H9 (cell line): ENCODE measurements around the gene MAST4. TPM values are rescaled to one million over a fixed set of nuclear protein-coding genes. Genes with fewer than 3 reads are reported as not detected.

ENCODE experiments used
- DNase-seq: peaks from one replicate; pipeline ENCODE4 v3.0.0-alpha.2; 2017
- H2AFZ ChIP-seq: one replicate; pipeline ENCODE4 v1.6.1; 2013; ENCODE audit warnings: mild to moderate bottlenecking, low read length, control low read depth, moderate library complexity
- H2AK5ac ChIP-seq: 2 replicates; pipeline ENCODE4 v1.6.1; 2013; ENCODE audit warnings: low read length, control low read depth, mixed read lengths; ENCODE audit not compliant: insufficient read length
- H2BK120ac ChIP-seq: one replicate; pipeline ENCODE4 v1.6.1; 2013; ENCODE audit warnings: low read depth, mild to moderate bottlenecking, low read length, control low read depth, inconsistent platforms; ENCODE audit not compliant: poor library complexity, severe bottlenecking
- H2BK12ac ChIP-seq: 2 replicates; pipeline ENCODE4 v1.6.1; 2013; ENCODE audit warnings: low read length, control low read depth, mixed read lengths, low read depth; ENCODE audit not compliant: insufficient read length
- H2BK15ac ChIP-seq: 2 replicates; pipeline ENCODE4 v1.6.1; 2013; ENCODE audit warnings: low read depth, low read length, control low read depth
- H2BK20ac ChIP-seq: one replicate; pipeline ENCODE4 v1.6.1; 2013; ENCODE audit warnings: low read depth, mild to moderate bottlenecking, low read length, control low read depth, inconsistent platforms; ENCODE audit not compliant: poor library complexity, severe bottlenecking
- H2BK5ac ChIP-seq: 2 replicates; pipeline ENCODE4 v1.6.1; 2013; ENCODE audit warnings: low read length, control low read depth, mixed read lengths; ENCODE audit not compliant: insufficient read length
- H3K14ac ChIP-seq: 2 replicates; pipeline ENCODE4 v1.6.1; 2013; ENCODE audit warnings: low read length, control low read depth; ENCODE audit not compliant: insufficient read depth
- H3K18ac ChIP-seq: 2 replicates; pipeline ENCODE4 v1.6.1; 2013; ENCODE audit warnings: low read depth, mild to moderate bottlenecking, mixed read lengths, low read length, control low read depth; ENCODE audit not compliant: insufficient read length
- H3K23ac ChIP-seq: 2 replicates; pipeline ENCODE4 v1.6.1; 2013; ENCODE audit warnings: low read length, control low read depth, mixed read lengths, low read depth; ENCODE audit not compliant: insufficient read length
- H3K23me2 ChIP-seq: 2 replicates; pipeline ENCODE4 v1.6.1; 2013; ENCODE audit warnings: low read depth, mild to moderate bottlenecking, mixed read lengths, low read length, control low read depth; ENCODE audit not compliant: insufficient read length, poor library complexity, severe bottlenecking
- H3K27ac ChIP-seq: 2 replicates; pipeline ENCODE4 v1.5.1; 2013; ENCODE audit warnings: low read length, control low read depth, mixed read lengths, low read depth; ENCODE audit not compliant: insufficient read length
- H3K27me3 ChIP-seq: 2 replicates; pipeline ENCODE4 v1.6.1; 2013; ENCODE audit warnings: low read length, control low read depth, inconsistent platforms; ENCODE audit not compliant: insufficient read depth
- H3K4ac ChIP-seq: 2 replicates; pipeline ENCODE4 v1.6.1; 2013; ENCODE audit warnings: low read depth, mild to moderate bottlenecking, control low read depth, inconsistent platforms, low read length, moderate library complexity
- H3K4me1 ChIP-seq: 2 replicates; pipeline ENCODE4 v1.6.1; 2013; ENCODE audit warnings: low read length, control low read depth, inconsistent platforms; ENCODE audit not compliant: insufficient read depth
- H3K4me2 ChIP-seq: 2 replicates; pipeline ENCODE4 v1.6.1; 2013; ENCODE audit warnings: low read length, control low read depth, mixed read lengths; ENCODE audit not compliant: insufficient read length, insufficient read depth
- H3K56ac ChIP-seq: 2 replicates; pipeline ENCODE4 v1.6.1; 2013; ENCODE audit warnings: low read depth, mild to moderate bottlenecking, mixed read lengths, low read length, control low read depth; ENCODE audit not compliant: insufficient read length
- H3K79me1 ChIP-seq: 2 replicates; pipeline ENCODE4 v1.6.1; 2013; ENCODE audit warnings: low read depth, mild to moderate bottlenecking, moderate library complexity, low read length, control low read depth, inconsistent platforms; ENCODE audit not compliant: insufficient read depth, poor library complexity, severe bottlenecking
- H3K79me2 ChIP-seq: 2 replicates; pipeline ENCODE4 v1.6.1; 2013; ENCODE audit warnings: low read length, control low read depth, inconsistent platforms; ENCODE audit not compliant: insufficient read depth
- H3K9ac ChIP-seq: 2 replicates; pipeline ENCODE4 v1.6.1; 2013; ENCODE audit warnings: low read length, control low read depth, mixed read lengths; ENCODE audit not compliant: insufficient read length; ENCODE audit errors: extremely low read depth
- H3K9me3 ChIP-seq: one replicate; pipeline ENCODE4 v1.6.1; 2013; ENCODE audit warnings: low read depth, low read length, inconsistent platforms; ENCODE audit not compliant: control insufficient read depth
- H3T11ph ChIP-seq: one replicate; pipeline ENCODE4 v1.6.1; 2013; ENCODE audit warnings: mild to moderate bottlenecking, low read length, control low read depth, inconsistent platforms
- H4K20me1 ChIP-seq: one replicate; pipeline ENCODE4 v1.6.1; 2013; ENCODE audit not compliant: control insufficient read depth, insufficient read length, insufficient read depth
- H4K5ac ChIP-seq: 2 replicates; pipeline ENCODE4 v1.6.1; 2013; ENCODE audit warnings: low read depth, mild to moderate bottlenecking, mixed read lengths, low read length, control low read depth; ENCODE audit not compliant: insufficient read length
- H4K8ac ChIP-seq: replicated peaks from 2 replicates; pipeline ENCODE4 v1.6.1; 2013; ENCODE audit warnings: low read length, control low read depth, mixed read lengths, low read depth; ENCODE audit not compliant: insufficient read length
- H4K91ac ChIP-seq: 2 replicates; pipeline ENCODE4 v1.6.1; 2013; ENCODE audit warnings: low read depth, mild to moderate bottlenecking, moderate library complexity, mixed read lengths, low read length, control low read depth; ENCODE audit not compliant: insufficient read length
- H3K27ac Mint-ChIP-seq, 3 experiments: 2 replicates in 2 of 3; 3 replicates in 1 of 3; pipeline ENCODE4 v1.8.0; 2020 to 2021; ENCODE audit warnings: mixed read lengths in 3 of 3, mild to moderate bottlenecking in 1 of 3, moderate library complexity in 1 of 3
- H3K27me3 Mint-ChIP-seq: 2 replicates; pipeline ENCODE4 v1.8.0; 2021; ENCODE audit warnings: low read depth, mild to moderate bottlenecking, moderate library complexity, mixed read lengths
- H3K36me3 Mint-ChIP-seq, 3 experiments: 2 replicates in 2 of 3; 3 replicates in 1 of 3; pipeline ENCODE4 v1.8.0; 2020 to 2021; ENCODE audit warnings: low read depth in 3 of 3, mixed read lengths in 3 of 3; ENCODE audit not compliant: insufficient read depth in 1 of 3
- H3K4me1 Mint-ChIP-seq, 2 experiments: 2 replicates each; pipeline ENCODE4 v1.8.0; 2020; ENCODE audit warnings: mixed read lengths in 2 of 2
- H3K4me3 Mint-ChIP-seq, 2 experiments: 2 replicates in 1 of 2; 3 replicates in 1 of 2; pipeline ENCODE4 v1.8.0; 2020 to 2021; ENCODE audit warnings: mild to moderate bottlenecking in 2 of 2, mixed read lengths in 2 of 2, moderate library complexity in 1 of 2
- H3K9me3 Mint-ChIP-seq, 2 experiments: 2 replicates in 1 of 2; 3 replicates in 1 of 2; pipeline ENCODE4 v1.8.0; 2020; ENCODE audit warnings: mild to moderate bottlenecking in 2 of 2, mixed read lengths in 2 of 2, moderate library complexity in 1 of 2
- CTCF ChIP-seq: fragments of 200-600 bp; sonication (generic); conservative IDR thresholded peaks from 3 replicates; pipeline ENCODE4 v1.8.0; 2021; ENCODE audit warnings: antibody characterized with exemption, mild to moderate bottlenecking
- WGBS: extraction: QIAGEN DNeasy Blood & Tissue Kit; methylation state at CpG from one replicate; pipeline ENCODE4 v1.1.7; 2013; ENCODE audit warnings: missing lambda C conversion rate, low lambda C conversion rate, mixed read lengths; ENCODE audit not compliant: insufficient read length; ENCODE audit errors: extremely low coverage; 5-methylcytosine and 5-hydroxymethylcytosine counted together
- total RNA-seq: library from RNA; stranded (reverse); gene quantifications from 2 replicates; pipeline ENCODE4 v1.2.1, GENCODE V29; 2021

Gene MAST4
- total RNA-seq, 1 experiment from 2014 or later: 3.7 TPM

- Histone ChIP-seq H2BK20ac (no peak overlapping the region), H2BK15ac (no peak overlapping the region), H2AK5ac (no peak overlapping the region), H3K4ac (no peak overlapping the region), H2BK5ac (no peak overlapping the region), H3K23me2 (no peaks in the 10 kb centered on the region), H3K23ac (no peak overlapping the region), H2BK120ac (no peak overlapping the region), H4K5ac (no peak overlapping the region), H3K27ac (no peak overlapping the region), H3K4me1 (peaks cover 5% of the 10 kb centered on the region; the same call in 1 of the 2 replicates), H3K18ac (no peak overlapping the region), H3K79me2 (no peaks in the 10 kb centered on the region), H4K91ac (no peak overlapping the region), H3K79me1 (no peaks in the 10 kb centered on the region), H3T11ph (no peak overlapping the region), H3K27me3 (no peaks in the 10 kb centered on the region), H4K20me1 (no peaks in the 10 kb centered on the region), H3K56ac (no peak overlapping the region), H3K14ac (no peak overlapping the region), H3K9me3 (no peaks in the 10 kb centered on the region), H3K4me2 (no peak overlapping the region), H2AFZ (no peak overlapping the region), H4K8ac (no peak overlapping the region), H3K9ac (no peak overlapping the region), H2BK12ac (no peak overlapping the region)
- no peak overlapping the region for H3K4me3 Mint-ChIP-seq
- no peak for TF ChIP-seq CTCF
- peaks cover 9 to 20% of the 10 kb centered on the region in 2 experiments for H3K4me1 Mint-ChIP-seq
- WGBS: no CpG with 5 or more reads among the region's 1 CpG
- H3K9me3 Mint-ChIP-seq: no peaks in the 10 kb centered on the region
- no peaks in the 10 kb centered on the region for H3K27me3 Mint-ChIP-seq
- DNase-seq: no peak
- H3K36me3 Mint-ChIP-seq: no peaks in the 10 kb centered on the region
- no peak overlapping the region for H3K27ac Mint-ChIP-seq
These were observed 470.6 kb downstream of the MAST4 start for GRCh38 chr5:67066815-67067214.
